Measurements from ENCODE around the gene MARK4.
A peak's percentile ranks its signal among the peaks of the same experiment; 100 is the strongest.

The MARK4 gene

DNA sequence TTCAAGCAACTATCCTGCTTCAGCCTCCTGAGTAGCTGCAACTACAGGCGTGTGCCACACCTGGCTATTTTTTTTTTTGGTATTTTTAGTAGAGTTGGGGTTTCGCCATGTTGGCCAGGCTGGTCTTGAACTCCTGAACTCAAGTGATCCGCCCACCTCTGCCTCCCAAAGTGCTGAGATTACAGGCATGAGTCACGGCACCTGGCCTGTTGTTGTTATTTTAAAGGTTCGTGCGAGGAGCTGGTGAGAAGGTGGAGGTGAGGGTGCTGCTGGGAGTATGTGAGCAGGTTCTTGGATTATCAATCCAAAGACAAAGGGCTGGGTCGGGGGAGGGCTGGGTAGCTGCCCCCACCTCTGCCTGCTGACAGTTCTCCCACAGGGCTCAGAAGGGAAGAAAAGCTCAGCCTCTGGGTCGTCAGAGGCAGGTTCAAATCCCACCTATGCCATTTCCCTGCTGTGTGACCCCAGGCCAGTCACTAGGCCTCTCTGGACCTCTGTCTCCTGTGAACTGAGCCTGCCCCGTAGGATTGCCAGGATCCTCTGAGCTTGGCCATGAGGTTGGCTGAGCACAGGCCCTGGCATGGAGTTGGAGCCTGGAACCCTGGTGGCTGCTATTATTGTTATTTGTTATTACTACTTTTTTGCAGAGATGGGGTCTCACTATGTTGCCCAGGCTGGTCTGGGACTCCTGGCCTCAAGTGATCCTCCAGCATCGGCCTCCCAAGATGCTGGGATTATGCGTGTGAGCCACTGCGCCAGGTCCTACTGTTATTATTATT lies 70.1 kb downstream of the MARK4 start:
- H3K4me3 ChIP-seq (ENCODE audit: low read depth, low read length), result no peak overlapping the region
- TF ChIP-seq, protein P1, sequence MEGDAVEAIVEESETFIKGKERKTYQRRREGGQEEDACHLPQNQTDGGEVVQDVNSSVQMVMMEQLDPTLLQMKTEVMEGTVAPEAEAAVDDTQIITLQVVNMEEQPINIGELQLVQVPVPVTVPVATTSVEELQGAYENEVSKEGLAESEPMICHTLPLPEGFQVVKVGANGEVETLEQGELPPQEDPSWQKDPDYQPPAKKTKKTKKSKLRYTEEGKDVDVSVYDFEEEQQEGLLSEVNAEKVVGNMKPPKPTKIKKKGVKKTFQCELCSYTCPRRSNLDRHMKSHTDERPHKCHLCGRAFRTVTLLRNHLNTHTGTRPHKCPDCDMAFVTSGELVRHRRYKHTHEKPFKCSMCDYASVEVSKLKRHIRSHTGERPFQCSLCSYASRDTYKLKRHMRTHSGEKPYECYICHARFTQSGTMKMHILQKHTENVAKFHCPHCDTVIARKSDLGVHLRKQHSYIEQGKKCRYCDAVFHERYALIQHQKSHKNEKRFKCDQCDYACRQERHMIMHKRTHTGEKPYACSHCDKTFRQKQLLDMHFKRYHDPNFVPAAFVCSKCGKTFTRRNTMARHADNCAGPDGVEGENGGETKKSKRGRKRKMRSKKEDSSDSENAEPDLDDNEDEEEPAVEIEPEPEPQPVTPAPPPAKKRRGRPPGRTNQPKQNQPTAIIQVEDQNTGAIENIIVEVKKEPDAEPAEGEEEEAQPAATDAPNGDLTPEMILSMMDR (IDR thresholded peaks at IDR 0.05; ENCODE audit: low read depth, low read length), result no peak

DNA sequence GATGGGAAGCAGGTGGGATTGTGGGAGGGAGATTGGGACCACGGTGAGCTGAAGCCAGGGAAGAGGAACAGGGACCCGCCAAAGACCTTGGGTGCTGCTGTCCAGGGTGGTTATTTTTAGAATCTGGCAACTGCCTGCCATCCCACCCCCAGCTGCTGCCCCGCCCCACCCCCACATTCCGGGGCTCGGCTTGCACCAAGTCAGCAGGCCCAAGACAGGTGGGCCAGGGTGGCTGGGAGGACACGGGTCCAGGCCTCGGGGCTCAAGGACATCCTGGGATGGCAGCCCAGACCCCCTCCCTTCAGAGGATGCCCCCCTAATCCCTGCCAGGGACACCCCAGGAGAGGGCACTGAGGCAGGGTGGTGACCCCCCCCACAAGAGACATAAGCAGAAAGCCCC lies 70.8 kb downstream of the MARK4 start:
- TF ChIP-seq, protein P1 (IDR thresholded peaks at IDR 0.05; ENCODE audit: low read depth, low read length), result no peak
- no peak overlapping the region for H3K4me3 ChIP-seq (ENCODE audit: low read depth, low read length)

DNA sequence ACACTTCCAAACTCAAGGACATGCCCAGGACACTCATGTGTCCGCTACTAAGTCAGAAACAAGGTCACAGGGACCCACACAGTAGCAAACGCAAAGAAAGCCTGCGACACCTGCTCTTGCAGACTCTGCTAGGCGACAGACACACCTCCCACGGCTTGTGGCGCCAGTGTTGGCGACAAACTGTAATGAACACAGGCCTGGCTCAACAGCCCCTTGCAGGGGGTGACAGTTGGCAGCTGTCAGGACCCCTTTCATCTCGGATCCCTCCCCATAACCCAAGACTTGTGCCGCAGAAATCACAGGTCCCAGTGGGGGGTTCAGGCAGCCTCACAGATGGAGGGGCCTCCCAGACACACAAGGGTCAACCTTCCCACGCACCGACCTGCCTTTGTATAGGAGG lies 71.2 kb downstream of the MARK4 start:
- TF ChIP-seq, protein P1 (IDR thresholded peaks at IDR 0.05; ENCODE audit: low read depth, low read length), result no peak
- no peak overlapping the region for H3K4me3 ChIP-seq (ENCODE audit: low read depth, low read length)

DNA sequence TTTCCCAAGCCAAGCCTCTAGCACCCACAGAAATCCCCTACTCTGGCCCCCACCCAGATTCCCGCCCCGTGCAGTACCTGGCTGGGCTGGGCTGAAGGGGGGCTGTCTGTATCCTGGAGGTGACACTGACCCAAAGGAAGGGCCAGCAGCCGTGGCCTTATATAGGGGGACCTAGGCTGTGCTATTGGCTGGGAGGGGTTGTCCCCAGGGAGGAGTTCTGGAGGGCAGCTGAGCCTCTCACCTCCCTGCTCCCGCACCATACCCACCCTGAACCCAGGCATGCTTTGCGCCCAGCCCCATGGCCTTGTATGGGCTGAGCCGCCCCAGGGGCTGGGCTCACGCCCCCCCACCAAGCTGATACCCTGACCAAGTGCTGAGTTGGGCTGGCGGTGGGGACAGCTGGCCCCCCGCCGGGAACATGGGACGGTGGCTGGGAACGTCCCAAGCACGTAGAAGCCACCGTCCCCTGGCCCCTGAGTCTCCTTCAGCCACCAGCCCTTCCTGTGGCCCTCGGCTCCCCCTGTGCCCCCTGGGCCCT lies 71.7 kb downstream of the MARK4 start, which contains the start of gene CKM:
CKM (minus strand) TSS at position 132 of the 538 bp plus-strand sequence. CDS start 3,162 bp downstream, outside the sequence.
- TF ChIP-seq, protein P1 (IDR thresholded peaks at IDR 0.05; ENCODE audit: low read depth, low read length), result no peak
- H3K4me3 ChIP-seq (ENCODE audit: low read depth, low read length), result peak within 1 kb of the TSS; percentile 27

DNA sequence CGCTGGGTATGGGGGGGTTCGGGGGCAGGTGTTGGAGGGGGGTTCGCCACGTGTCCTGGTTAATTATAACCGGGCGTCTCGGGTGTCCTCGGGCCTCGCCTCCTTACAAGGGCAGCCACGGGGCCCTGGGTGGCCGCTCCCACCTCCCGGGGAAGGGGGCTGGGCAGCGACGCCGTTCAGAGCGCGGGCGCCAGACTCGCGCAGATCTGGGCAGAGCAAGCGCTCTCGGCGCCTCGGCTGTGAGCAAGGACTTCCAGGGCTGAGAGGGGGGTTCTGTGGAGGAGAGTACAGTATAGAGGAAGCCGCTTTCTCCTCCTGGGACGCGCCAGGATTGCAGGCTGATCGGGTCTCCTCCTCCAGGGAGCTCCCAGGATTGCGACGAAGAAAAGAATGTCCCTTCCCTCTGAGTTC lies 72.6 kb downstream of the MARK4 start:
- peak overlapping the region; percentile 27 for H3K4me3 ChIP-seq (ENCODE audit: low read depth, low read length)
- TF ChIP-seq, protein P1 (IDR thresholded peaks at IDR 0.05; ENCODE audit: low read depth, low read length), result no peak

DNA sequence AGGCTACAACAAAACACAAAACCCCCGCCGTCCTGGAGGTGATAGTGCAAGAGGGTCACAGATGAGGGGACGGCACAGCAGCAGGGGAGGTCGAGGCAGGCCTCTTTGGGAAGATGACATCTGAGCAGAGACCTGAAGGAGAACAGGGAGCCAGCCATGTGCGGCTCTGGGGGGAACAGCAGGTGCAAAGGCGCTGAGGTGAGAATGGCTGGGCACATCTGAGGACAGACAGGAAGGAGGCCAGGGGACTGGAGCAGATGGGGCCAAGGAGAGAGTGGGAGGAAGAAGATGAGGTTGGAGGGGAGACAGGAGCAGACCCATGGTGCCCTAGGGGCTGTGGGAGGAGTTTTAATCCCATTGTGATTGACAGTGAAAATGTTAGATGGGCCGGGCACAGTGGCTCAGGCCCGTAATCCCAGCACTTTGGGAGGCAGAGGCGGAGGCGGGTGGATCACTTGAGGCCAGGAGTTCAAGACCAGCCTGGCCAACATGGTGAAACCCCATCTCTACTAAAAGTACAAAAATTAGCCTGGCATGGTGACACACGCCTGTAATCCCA lies 73.4 kb downstream of the MARK4 start:
- TF ChIP-seq, protein P1 (IDR thresholded peaks at IDR 0.05; ENCODE audit: low read depth, low read length), result no peak
- no peak overlapping the region for H3K4me3 ChIP-seq (ENCODE audit: low read depth, low read length)
